ENCODE measurements around the gene ARHGEF17.

- TF ChIP-seq ZNF404 (tag by site-specific recombination; IDR thresholded peaks at IDR 0.05) (no peak), ZNF792 (tag by site-specific recombination; IDR thresholded peaks at IDR 0.05) (no peak), KLF9 (tag by site-specific recombination; IDR thresholded peaks at IDR 0.05; ENCODE audit: low read depth) (no peak), CTCF (tag by site-specific recombination; IDR thresholded peaks at IDR 0.05) (no peak), TRIM28 (IDR thresholded peaks at IDR 0.05; ENCODE audit: borderline replicate concordance, low read length) (no peak), ZNF555 (tag by site-specific recombination; conservative IDR thresholded peaks at IDR 0.05) (no peak), ZNF596 (tag by site-specific recombination; IDR thresholded peaks at IDR 0.05) (no peak), ZNF701 (tag by site-specific recombination; IDR thresholded peaks at IDR 0.05) (no peak), ZNF561 (tag by site-specific recombination; IDR thresholded peaks at IDR 0.05; ENCODE audit: borderline replicate concordance) (no peak), HOXD13 (CRISPR knock-in tag; IDR thresholded peaks at IDR 0.05; ENCODE audit: borderline replicate concordance) (no peak), ZNF10 (tag by site-specific recombination; IDR thresholded peaks at IDR 0.05) (no peak)
Observed at GRCh38 chr11:73311394-73311869, 3.4 kb downstream of the ARHGEF17 start.
